Cerebellar cortex (tissue), 1 donor: ENCODE measurements around the gene CALHM1.
"Not testable (repeated sequence)": the region's sequence is repeated elsewhere in the genome, so short reads cannot be mapped to it uniquely, and the experiment has no call there.

Source experiments
- DNase-seq: peaks from one replicate; pipeline ENCODE4 v3.0.0-alpha.2; 2015; ENCODE audit warnings: low spot score

CALHM1 gene

GRCh38 chr10:103486635-103487409, 28.1 kb upstream of the CALHM1 start:
- not testable (repeated sequence) for DNase-seq

GRCh38 chr10:103481974-103482531, 23.4 kb upstream of the CALHM1 start:
- peak; percentile 75 for DNase-seq

GRCh38 chr10:103480521-103480920, 21.8 kb upstream of the CALHM1 start:
- DNase-seq: no peak

- no peak for DNase-seq
These were observed 20.4 kb upstream of the CALHM1 start, which contains the start of gene CALHM3 for GRCh38 chr10:103479135-103479534. Gene CALHM3 (minus strand): TSS chr10:103479240. CDS start chr10:103479032, 208 bp downstream.

GRCh38 chr10:103478671-103479070, 20.0 kb upstream of the CALHM1 start:
- no peak for DNase-seq

- no peak for DNase-seq
These were observed 17.5 kb upstream of the CALHM1 start for GRCh38 chr10:103476046-103476768.

- no peak for DNase-seq
These were observed 16.7 kb upstream of the CALHM1 start for GRCh38 chr10:103475437-103475836.

GRCh38 chr10:103474077-103474476, 15.4 kb upstream of the CALHM1 start:
- DNase-seq: no peak

- DNase-seq: no peak
These were observed 14.6 kb upstream of the CALHM1 start for GRCh38 chr10:103473261-103473671.

GRCh38 chr10:103472005-103472404, 13.3 kb upstream of the CALHM1 start:
- DNase-seq: no peak

GRCh38 chr10:103470761-103471653, 12.3 kb upstream of the CALHM1 start:
- DNase-seq: no peak

- no peak for DNase-seq
These were observed 10.5 kb upstream of the CALHM1 start for GRCh38 chr10:103469201-103469600.

- no peak for DNase-seq
These were observed 8.7 kb upstream of the CALHM1 start for GRCh38 chr10:103467406-103467805.

GRCh38 chr10:103466734-103467133, 8.0 kb upstream of the CALHM1 start:
- no peak for DNase-seq

GRCh38 chr10:103465411-103466179, 6.9 kb upstream of the CALHM1 start:
- no peak for DNase-seq

GRCh38 chr10:103463499-103463898, 4.8 kb upstream of the CALHM1 start:
- DNase-seq: no peak

GRCh38 chr10:103459615-103460014, 915 bp upstream of the CALHM1 start:
- no peak for DNase-seq

- no peak for DNase-seq
These were observed 660 bp downstream of the CALHM1 start for GRCh38 chr10:103457896-103458583.

- no peak for DNase-seq
These were observed 1.5 kb downstream of the CALHM1 start for GRCh38 chr10:103457176-103457712.

GRCh38 chr10:103456074-103456660, 2.5 kb downstream of the CALHM1 start:
- no peak for DNase-seq
